ENCODE data around the gene KRTAP5-7. TPM values are rescaled to one million over a fixed set of nuclear protein-coding genes. Genes with fewer than 3 reads are reported as not detected.
"Not testable (repeated sequence)": the region's sequence is repeated elsewhere in the genome, so short reads cannot be mapped to it uniquely, and the experiment has no call there.

The KRTAP5-7 gene
- total and polyA plus RNA-seq, 2 experiments from 2014 or later, result not detected

DNA sequence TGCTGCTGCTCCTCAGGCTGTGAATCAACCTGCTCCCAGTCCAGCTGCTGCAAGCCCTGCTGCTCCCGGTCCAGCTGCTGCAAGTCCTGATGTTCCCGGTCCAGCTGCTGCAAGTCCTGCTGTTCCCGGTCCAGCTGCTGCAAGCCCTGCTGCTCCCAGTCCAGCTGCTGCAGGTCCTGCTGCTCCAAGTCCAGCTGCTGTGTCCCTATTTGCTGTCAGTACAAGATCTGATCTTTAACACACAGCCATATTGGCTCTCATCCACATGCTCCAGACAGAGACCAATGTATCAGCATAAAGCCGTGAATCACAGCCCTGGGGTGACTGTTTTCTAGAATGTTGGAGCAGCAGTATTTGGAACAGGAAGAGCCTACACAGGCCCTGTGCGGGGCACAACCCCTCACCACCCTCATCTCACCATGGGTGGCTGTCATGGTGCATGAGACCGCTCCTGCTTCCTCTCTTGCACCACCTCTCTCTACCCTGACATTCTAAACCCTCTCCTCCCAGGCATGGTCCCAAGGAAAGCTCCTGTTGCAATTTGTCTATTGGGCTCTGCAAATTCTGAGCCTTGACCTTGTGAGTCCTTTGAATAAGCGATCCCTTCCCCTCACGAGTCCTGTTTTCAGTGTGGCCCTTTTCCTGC, 41.8 kb downstream of the KRTAP5-7 start:
- DNase-seq (ENCODE audit: low read depth in 1 of 2, low spot score in 1 of 2), result peak in 1 of 2 donors; percentile 34
- no peak overlapping the region for H3K4me3 ChIP-seq
- H3K9me3 ChIP-seq (ENCODE audit: low read depth), result no peaks in the 10 kb centered on the region
- H3K36me3 ChIP-seq, result no peaks in the 10 kb centered on the region
- H3K4me1 ChIP-seq (ENCODE audit: low read depth), result no peaks in the 10 kb centered on the region
- H3K27me3 ChIP-seq, result no peaks in the 10 kb centered on the region
- TF ChIP-seq, protein P1, sequence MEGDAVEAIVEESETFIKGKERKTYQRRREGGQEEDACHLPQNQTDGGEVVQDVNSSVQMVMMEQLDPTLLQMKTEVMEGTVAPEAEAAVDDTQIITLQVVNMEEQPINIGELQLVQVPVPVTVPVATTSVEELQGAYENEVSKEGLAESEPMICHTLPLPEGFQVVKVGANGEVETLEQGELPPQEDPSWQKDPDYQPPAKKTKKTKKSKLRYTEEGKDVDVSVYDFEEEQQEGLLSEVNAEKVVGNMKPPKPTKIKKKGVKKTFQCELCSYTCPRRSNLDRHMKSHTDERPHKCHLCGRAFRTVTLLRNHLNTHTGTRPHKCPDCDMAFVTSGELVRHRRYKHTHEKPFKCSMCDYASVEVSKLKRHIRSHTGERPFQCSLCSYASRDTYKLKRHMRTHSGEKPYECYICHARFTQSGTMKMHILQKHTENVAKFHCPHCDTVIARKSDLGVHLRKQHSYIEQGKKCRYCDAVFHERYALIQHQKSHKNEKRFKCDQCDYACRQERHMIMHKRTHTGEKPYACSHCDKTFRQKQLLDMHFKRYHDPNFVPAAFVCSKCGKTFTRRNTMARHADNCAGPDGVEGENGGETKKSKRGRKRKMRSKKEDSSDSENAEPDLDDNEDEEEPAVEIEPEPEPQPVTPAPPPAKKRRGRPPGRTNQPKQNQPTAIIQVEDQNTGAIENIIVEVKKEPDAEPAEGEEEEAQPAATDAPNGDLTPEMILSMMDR (IDR thresholded peaks at IDR 0.05; ENCODE audit: low read depth, low read length), result no peak
- no peak overlapping the region for H3K27ac ChIP-seq

DNA sequence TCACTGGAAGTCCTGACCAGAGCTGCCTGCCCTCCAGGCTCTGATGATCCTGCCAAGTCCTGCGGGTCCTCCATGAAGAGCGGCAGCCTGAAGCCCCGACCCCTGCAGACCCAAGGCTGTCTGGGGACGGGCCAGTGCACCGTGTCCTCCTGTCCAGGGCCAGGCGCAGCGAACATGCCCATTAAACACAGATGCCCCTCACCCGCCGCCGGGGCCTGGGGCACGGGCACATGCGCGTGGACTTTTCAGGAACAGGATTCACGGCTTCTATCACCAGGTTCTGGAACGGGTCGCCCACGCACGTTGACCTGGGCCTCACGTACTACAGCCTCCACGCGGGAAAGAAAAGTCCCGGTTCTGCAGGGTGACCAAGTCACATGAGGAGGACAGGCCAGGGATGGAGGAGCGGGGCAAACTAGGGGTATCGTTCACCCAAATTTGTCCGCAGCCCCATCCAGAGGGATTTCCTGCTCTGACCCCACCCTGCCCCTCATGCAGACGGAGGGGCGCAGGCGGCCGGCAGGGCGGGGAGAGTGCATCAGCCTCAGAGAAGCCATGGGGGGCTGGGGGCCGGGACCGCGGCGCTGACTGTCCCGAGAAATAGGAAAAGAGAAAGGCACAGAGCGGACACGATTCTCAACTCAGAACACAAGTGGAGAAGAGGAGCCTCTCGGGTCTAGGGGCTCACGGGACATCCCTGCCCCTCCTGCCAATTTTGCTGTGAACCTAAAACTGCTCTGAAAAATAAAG, 44.2 kb downstream of the KRTAP5-7 start:
- H3K27me3 ChIP-seq; H3K4me3 ChIP-seq; DNase-seq (ENCODE audit: low read depth in 1 of 2, low spot score in 1 of 2); H3K36me3 ChIP-seq; H3K4me1 ChIP-seq (ENCODE audit: low read depth); H3K27ac ChIP-seq; H3K9me3 ChIP-seq (ENCODE audit: low read depth): not testable (repeated sequence)

DNA sequence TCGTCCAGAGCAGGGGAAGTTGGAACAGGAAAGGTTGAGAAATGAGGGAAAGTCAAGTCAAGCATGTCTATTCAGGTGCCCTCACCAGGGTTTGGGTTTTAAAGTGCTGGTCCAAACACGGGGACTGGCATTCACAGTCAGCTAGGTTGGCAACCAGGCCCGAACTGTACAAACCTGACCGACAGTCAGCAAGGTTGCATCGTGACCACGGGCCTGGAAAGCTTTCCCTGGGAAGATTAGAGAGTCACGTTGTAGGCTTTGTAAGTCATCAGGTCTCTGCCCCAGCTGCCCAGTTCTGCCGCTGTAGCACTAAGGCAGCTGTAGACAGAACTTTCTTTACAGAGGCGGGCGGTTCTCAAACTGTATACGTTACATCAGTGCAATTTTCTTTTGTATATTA, 45.7 kb downstream of the KRTAP5-7 start:
- Histone ChIP-seq H3K27me3 (no peaks in the 10 kb centered on the region), H3K4me1 (ENCODE audit: low read depth) (peaks cover 5% of the 10 kb centered on the region), H3K27ac (no peak overlapping the region), H3K36me3 (no peaks in the 10 kb centered on the region), H3K4me3 (no peak overlapping the region), H3K9me3 (ENCODE audit: low read depth) (no peaks in the 10 kb centered on the region)
- TF ChIP-seq, protein P1 (IDR thresholded peaks at IDR 0.05; ENCODE audit: low read depth, low read length), result no peak
- DNase-seq (ENCODE audit: low read depth in 1 of 2, low spot score in 1 of 2), result no peak

DNA sequence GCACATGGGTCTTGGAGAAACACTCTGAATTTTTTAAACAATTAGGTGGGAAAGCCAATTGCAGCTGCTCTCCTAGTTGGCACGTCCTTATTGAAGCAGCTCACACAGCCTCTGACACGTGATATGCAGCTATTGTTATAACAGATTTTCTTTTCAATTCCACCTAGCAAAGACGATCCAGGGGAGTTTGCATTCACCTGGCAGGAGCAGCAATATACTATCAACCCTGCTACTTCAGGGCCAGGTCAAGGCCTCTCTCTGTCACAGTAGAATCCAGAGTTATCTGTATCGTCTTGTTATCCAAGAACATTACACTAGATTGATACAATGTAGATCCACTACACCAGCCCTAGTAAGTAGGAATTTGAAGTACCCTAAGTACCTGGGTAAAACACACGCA, 47.4 kb downstream of the KRTAP5-7 start:
- TF ChIP-seq, protein P1 (IDR thresholded peaks at IDR 0.05; ENCODE audit: low read depth, low read length), result no peak
- Histone ChIP-seq H3K4me1 (ENCODE audit: low read depth) (peaks cover 5% of the 10 kb centered on the region), H3K27ac (peak overlapping the region; percentile 23), H3K4me3 (no peak overlapping the region), H3K9me3 (ENCODE audit: low read depth) (no peaks in the 10 kb centered on the region), H3K36me3 (no peaks in the 10 kb centered on the region), H3K27me3 (no peaks in the 10 kb centered on the region)
- no peak for DNase-seq (ENCODE audit: low read depth in 1 of 2, low spot score in 1 of 2)

DNA sequence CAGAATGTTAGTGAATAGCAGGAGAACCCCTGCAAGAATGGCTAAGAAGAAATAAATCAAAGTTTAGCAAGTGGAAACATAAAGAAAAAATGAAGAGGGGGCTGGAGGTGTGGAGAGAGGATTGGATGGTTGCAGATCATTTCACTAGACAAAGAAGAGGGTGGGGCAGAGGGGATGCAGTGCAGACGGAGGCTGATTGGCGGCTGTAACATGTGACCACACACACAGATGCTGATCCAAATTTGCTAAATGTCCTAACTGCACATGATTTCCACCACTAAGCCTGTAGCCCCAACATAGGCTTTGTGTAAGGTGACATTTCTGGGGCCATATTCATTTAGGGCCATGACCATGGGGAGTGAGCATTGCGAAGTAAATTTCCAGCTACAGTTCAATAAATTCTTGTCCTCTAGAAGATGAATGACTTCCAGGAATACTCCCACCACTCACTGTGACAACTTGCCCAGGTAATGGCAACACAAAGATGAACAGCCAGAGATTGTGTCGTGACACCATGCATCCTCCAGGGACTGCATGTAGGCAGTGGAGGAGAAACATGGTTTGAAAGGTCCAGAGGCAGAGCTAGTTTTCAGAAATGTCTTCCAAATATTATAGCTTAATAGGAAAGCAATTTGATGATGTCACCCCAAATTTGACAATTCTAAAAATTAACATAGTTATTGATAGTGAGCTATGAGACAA, 48.8 kb downstream of the KRTAP5-7 start:
- Histone ChIP-seq H3K36me3 (no peaks in the 10 kb centered on the region), H3K4me3 (no peak overlapping the region), H3K27ac (no peak overlapping the region), H3K27me3 (no peaks in the 10 kb centered on the region), H3K4me1 (ENCODE audit: low read depth) (peaks cover 5% of the 10 kb centered on the region), H3K9me3 (ENCODE audit: low read depth) (no peaks in the 10 kb centered on the region)
- DNase-seq (ENCODE audit: low read depth in 1 of 2, low spot score in 1 of 2), result no peak
- TF ChIP-seq, protein P1 (IDR thresholded peaks at IDR 0.05; ENCODE audit: low read depth, low read length), result no peak

DNA sequence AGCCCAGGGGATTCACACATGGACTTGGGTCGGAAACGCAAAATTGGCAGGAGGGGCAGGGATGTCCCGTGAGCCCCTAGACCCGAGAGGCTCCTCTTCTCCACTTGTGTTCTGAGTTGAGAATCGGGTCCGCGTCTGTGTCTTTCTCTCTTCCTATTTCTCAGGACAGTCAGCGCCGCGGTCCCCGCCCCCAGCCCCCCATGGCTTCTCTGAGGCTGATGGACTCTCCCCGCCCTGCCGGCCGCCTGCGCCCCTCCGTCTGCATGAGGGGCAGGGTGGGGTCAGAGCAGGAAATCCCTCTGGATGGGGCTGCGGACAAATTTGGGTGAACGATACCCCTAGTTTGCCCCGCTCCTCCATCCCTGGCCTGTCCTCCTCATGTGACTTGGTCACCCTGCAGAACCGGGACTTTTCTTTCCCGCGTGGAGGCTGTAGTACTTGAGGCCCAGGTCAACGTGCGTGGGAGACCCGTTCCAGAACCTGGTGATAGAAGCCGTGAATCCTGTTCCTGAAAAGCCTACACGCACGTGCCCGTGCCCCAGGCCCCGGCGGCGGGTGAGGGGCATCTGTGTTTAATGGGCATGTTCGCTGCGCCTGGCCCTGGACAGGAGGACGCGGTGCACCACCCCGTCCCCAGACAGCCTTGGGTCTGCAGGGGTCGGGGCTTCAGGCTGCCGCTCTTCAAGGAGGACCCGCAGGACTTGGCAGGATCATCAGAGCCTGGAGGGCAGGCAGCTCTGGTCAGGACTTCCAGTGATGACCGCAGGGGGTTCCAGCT, 49.8 kb downstream of the KRTAP5-7 start:
- H3K27me3 ChIP-seq; H3K4me1 ChIP-seq (ENCODE audit: low read depth); DNase-seq (ENCODE audit: low read depth in 1 of 2, low spot score in 1 of 2); H3K36me3 ChIP-seq; H3K4me3 ChIP-seq; H3K27ac ChIP-seq; H3K9me3 ChIP-seq (ENCODE audit: low read depth): not testable (repeated sequence)

Data from cardiac muscle cell (in vitro differentiated cells and primary cell).